ENCODE measurements around the gene TNFRSF11A.

DNA sequence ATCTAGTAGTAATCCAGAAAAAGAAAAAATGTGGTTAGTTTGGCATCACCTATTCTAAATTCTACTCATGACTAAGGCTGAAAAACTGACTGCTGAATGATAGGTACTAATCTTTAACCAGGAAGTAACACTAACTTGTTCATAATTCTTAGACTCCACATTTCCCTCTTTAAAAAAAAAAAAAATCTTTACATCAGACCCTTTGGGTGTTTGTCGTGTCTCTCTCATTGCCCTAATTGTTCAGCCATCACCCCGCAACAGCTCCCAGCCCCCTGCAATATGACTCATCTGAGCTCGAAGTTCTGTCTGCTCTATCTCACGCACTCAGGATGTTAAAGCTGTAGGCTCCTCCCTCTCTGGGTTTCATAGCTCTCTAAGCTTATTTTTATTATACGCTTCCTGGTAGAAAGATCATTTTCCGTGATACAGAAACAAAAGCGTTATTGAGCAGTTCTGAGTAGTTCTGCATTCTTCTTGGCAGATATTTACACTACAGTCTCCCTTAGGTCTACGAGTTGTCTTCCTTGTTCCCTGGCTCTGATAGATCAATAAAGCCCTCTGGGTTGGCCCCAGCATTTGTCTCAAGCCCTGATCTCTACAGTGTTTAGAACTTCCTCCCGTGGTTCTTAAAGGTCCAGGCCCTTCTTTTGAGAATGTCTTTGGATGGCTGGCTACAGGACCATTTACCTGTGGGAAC, 95.6 kb downstream of the TNFRSF11A start:
- TF ChIP-seq, protein P1, sequence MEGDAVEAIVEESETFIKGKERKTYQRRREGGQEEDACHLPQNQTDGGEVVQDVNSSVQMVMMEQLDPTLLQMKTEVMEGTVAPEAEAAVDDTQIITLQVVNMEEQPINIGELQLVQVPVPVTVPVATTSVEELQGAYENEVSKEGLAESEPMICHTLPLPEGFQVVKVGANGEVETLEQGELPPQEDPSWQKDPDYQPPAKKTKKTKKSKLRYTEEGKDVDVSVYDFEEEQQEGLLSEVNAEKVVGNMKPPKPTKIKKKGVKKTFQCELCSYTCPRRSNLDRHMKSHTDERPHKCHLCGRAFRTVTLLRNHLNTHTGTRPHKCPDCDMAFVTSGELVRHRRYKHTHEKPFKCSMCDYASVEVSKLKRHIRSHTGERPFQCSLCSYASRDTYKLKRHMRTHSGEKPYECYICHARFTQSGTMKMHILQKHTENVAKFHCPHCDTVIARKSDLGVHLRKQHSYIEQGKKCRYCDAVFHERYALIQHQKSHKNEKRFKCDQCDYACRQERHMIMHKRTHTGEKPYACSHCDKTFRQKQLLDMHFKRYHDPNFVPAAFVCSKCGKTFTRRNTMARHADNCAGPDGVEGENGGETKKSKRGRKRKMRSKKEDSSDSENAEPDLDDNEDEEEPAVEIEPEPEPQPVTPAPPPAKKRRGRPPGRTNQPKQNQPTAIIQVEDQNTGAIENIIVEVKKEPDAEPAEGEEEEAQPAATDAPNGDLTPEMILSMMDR (IDR thresholded peaks at IDR 0.05; ENCODE audit: poor library complexity): no peak
- TF ChIP-seq EZH2 (IDR thresholded peaks at IDR 0.05; ENCODE audit: borderline replicate concordance): no peak
- TF ChIP-seq EZH2phosphoT487 (IDR thresholded peaks at IDR 0.05; ENCODE audit: low read depth, severe bottlenecking, unreplicated experiment): no peak

Measured in hepatocyte (in vitro differentiated cells).